Lower lobe of right lung (tissue), 2 donors: ENCODE measurements around the gene LGR5. TPM values are rescaled to one million over a fixed set of nuclear protein-coding genes. Genes with fewer than 3 reads are reported as not detected.

Experiments used
- ATAC-seq, 2 donors: fragments of 200-7000 bp; cut with Tn5 transposase; one replicate each; pipeline ENCODE4 v1.9.1; 2020 to 2022; ENCODE audit warnings: mild to moderate bottlenecking in 2 of 2, moderate library complexity in 2 of 2
- DNase-seq: peaks from one replicate; pipeline ENCODE4 v3.0.0-alpha.2; 2020
- H3K27ac ChIP-seq: fragments of 200-600 bp; one replicate; pipeline ENCODE4 v1.8.0; 2022
- H3K27me3 ChIP-seq: fragments of 200-600 bp; one replicate; pipeline ENCODE4 v1.8.0; 2022; ENCODE audit warnings: low read depth
- H3K36me3 ChIP-seq: fragments of 200-600 bp; one replicate; pipeline ENCODE4 v1.8.0; 2022; ENCODE audit warnings: mild to moderate bottlenecking
- H3K4me1 ChIP-seq: fragments of 200-600 bp; one replicate; pipeline ENCODE4 v1.8.0; 2022
- H3K4me3 ChIP-seq: fragments of 200-600 bp; one replicate; pipeline ENCODE4 v1.8.0; 2022; ENCODE audit warnings: mild to moderate bottlenecking
- H3K9me3 ChIP-seq: fragments of 200-600 bp; one replicate; pipeline ENCODE4 v1.8.0; 2022
- CTCF ChIP-seq: fragments of 200-600 bp; IDR thresholded peaks from one replicate; pipeline ENCODE4 v1.8.0; 2022; ENCODE audit warnings: antibody characterized with exemption, mild to moderate bottlenecking
- intact Hi-C: fragments of 100-400 bp; cut with DNase I; formaldehyde crosslinking; loops from one replicate; pipeline ENCODE4 v1.11.0; 2022
- total RNA-seq: library from RNA; stranded (reverse); fragmentation: NEBNext Ultra II Directional; extraction: Animal tissue kit (Norgen Biotek cat#: 25700); gene quantifications from one replicate; pipeline ENCODE4 v1.2.1, GENCODE V29; 2021
- donor health status: DM: no; HTN: yes; CAD: no; lungs with severe emphysema.

The LGR5 gene
- total RNA-seq, 1 donor from 2014 or later, result 1.2 TPM

- DNase-seq, result no peak
- no peak for TF ChIP-seq CTCF
- intact Hi-C loops, result no loop called here
- Histone ChIP-seq H3K9me3 (no peaks in the 10 kb centered on the region), H3K4me3 (no peak overlapping the region), H3K36me3 (no peaks in the 10 kb centered on the region), H3K27ac (no peak overlapping the region), H3K4me1 (no peaks in the 10 kb centered on the region), H3K27me3 (no peaks in the 10 kb centered on the region)
- ATAC-seq, result no peak
Observed at GRCh38 chr12:71447691-71448132, 8.1 kb downstream of the LGR5 start.

- H3K27ac ChIP-seq, result no peak overlapping the region
- intact Hi-C loops, result no loop called here
- H3K4me3 ChIP-seq, result no peak overlapping the region
- no peaks in the 10 kb centered on the region for H3K27me3 ChIP-seq
- H3K36me3 ChIP-seq, result no peaks in the 10 kb centered on the region
- no peak for DNase-seq
- no peaks in the 10 kb centered on the region for H3K9me3 ChIP-seq
- no peak for ATAC-seq
- no peak for TF ChIP-seq CTCF
- H3K4me1 ChIP-seq, result no peaks in the 10 kb centered on the region
Observed at GRCh38 chr12:71448150-71448581, 8.6 kb downstream of the LGR5 start.

GRCh38 chr12:71449373-71450070, 9.9 kb downstream of the LGR5 start:
- Histone ChIP-seq H3K27me3 (no peaks in the 10 kb centered on the region), H3K4me3 (no peak overlapping the region), H3K4me1 (no peaks in the 10 kb centered on the region), H3K9me3 (no peaks in the 10 kb centered on the region), H3K36me3 (no peaks in the 10 kb centered on the region), H3K27ac (no peak overlapping the region)
- intact Hi-C loops, result no loop called here
- DNase-seq (no peak), ATAC-seq (no peak)
- TF ChIP-seq CTCF, result no peak

GRCh38 chr12:71452006-71452405, 12.4 kb downstream of the LGR5 start:
- Histone ChIP-seq H3K27ac (no peak overlapping the region), H3K4me1 (no peaks in the 10 kb centered on the region), H3K27me3 (no peaks in the 10 kb centered on the region), H3K9me3 (no peaks in the 10 kb centered on the region), H3K36me3 (no peaks in the 10 kb centered on the region), H3K4me3 (no peak overlapping the region)
- DNase-seq (no peak), ATAC-seq (no peak)
- intact Hi-C loops, result no loop called here
- TF ChIP-seq CTCF, result no peak

- H3K9me3 ChIP-seq, result no peaks in the 10 kb centered on the region
Observed at GRCh38 chr12:71455028-71455737, 15.6 kb downstream of the LGR5 start.

More at GRCh38 chr12:71455028-71455737, 15.6 kb downstream of the LGR5 start:
- no peak for DNase-seq
- intact Hi-C loops, result no loop called here
- no peak overlapping the region for H3K4me3 ChIP-seq
- no peak for TF ChIP-seq CTCF
- ATAC-seq, result no peak
- no peaks in the 10 kb centered on the region for H3K36me3 ChIP-seq
- H3K4me1 ChIP-seq, result no peaks in the 10 kb centered on the region
- no peaks in the 10 kb centered on the region for H3K27me3 ChIP-seq
- H3K27ac ChIP-seq, result no peak overlapping the region
